IgD-negative memory B cell (primary cell): ENCODE results near the gene TMEM94. TPM values are rescaled to one million over a fixed set of nuclear protein-coding genes. Genes with fewer than 3 reads are reported as not detected.
A peak's percentile ranks its signal among the peaks of the same experiment; 100 is the strongest.
"Not testable (repeated sequence)": the region's sequence is repeated elsewhere in the genome, so short reads cannot be mapped to it uniquely, and the experiment has no call there.

Experiments
- H3K27ac Mint-ChIP-seq, 3 donors: one replicate each; pipeline ENCODE4 v1.8.0; 2020 to 2022; ENCODE audit warnings: mild to moderate bottlenecking in 3 of 3, mixed read lengths in 3 of 3, moderate library complexity in 1 of 3
- H3K27me3 Mint-ChIP-seq: one replicate; pipeline ENCODE4 v1.8.0; 2021; ENCODE audit warnings: mixed read lengths
- H3K36me3 Mint-ChIP-seq: one replicate; pipeline ENCODE4 v1.8.0; 2020; ENCODE audit warnings: mild to moderate bottlenecking, mixed read lengths
- H3K4me1 Mint-ChIP-seq, 3 donors: one replicate each; pipeline ENCODE4 v1.8.0; 2020 to 2022; ENCODE audit warnings: mixed read lengths in 3 of 3, mild to moderate bottlenecking in 1 of 3
- H3K4me3 Mint-ChIP-seq, 4 donors: one replicate each; pipeline ENCODE4 v1.8.0; 2020 to 2022; ENCODE audit warnings: mild to moderate bottlenecking in 4 of 4, mixed read lengths in 4 of 4, moderate library complexity in 3 of 4
- H3K9me3 Mint-ChIP-seq, 3 donors: one replicate each; pipeline ENCODE4 v1.8.0; 2020 to 2021; ENCODE audit warnings: mixed read lengths in 3 of 3, mild to moderate bottlenecking in 1 of 3
- polyA plus RNA-seq: library from polyadenylated mRNA; unstranded; fragments of 300-500 nt; fragmentation: Illumina TruSeq; gene quantifications from one replicate; pipeline ENCODE4 v1.2.3, GENCODE V29; 2021

Gene TMEM94
- polyA plus RNA-seq, 1 donor from 2014 or later = 19.5 TPM

- Mint-ChIP-seq H3K27ac (peak overlapping the region in 1 of 3 donors; percentile 25), H3K27me3 (no peaks in the 10 kb centered on the region), H3K9me3 (no peaks in the 10 kb centered on the region), H3K36me3 (peaks cover 7% of the 10 kb centered on the region), H3K4me1 (peaks cover 25 to 33% (median 29%) of the 10 kb centered on the region in 3 donors), H3K4me3 (peak overlapping the region in 3 of 4 donors; percentile 4 to 22 (median 19))
Observed at GRCh38 chr17:75459590-75460267, 3.3 kb downstream of the TMEM94 start.

- peak overlapping the region in 1 of 4 donors; percentile 22 for H3K4me3 Mint-ChIP-seq
- H3K36me3 Mint-ChIP-seq = peaks cover 7% of the 10 kb centered on the region
- no peaks in the 10 kb centered on the region for H3K9me3 Mint-ChIP-seq
- peaks cover 28 to 37% (median 32%) of the 10 kb centered on the region in 3 donors for H3K4me1 Mint-ChIP-seq
- no peak overlapping the region for H3K27ac Mint-ChIP-seq
- no peaks in the 10 kb centered on the region for H3K27me3 Mint-ChIP-seq
Observed at GRCh38 chr17:75460295-75460694, 3.9 kb downstream of the TMEM94 start.

- H3K4me3 Mint-ChIP-seq = peak overlapping the region in 1 of 4 donors; percentile 39
- H3K9me3 Mint-ChIP-seq = no peaks in the 10 kb centered on the region
- peaks cover 6% of the 10 kb centered on the region for H3K36me3 Mint-ChIP-seq
- H3K27me3 Mint-ChIP-seq = no peaks in the 10 kb centered on the region
- peaks cover 21 to 25% (median 25%) of the 10 kb centered on the region in 3 donors for H3K4me1 Mint-ChIP-seq
- no peak overlapping the region for H3K27ac Mint-ChIP-seq
Observed at GRCh38 chr17:75463603-75464002, 7.2 kb downstream of the TMEM94 start.

GRCh38 chr17:75465039-75465438 is 8.6 kb downstream of the TMEM94 start:
- Mint-ChIP-seq H3K9me3 (no peaks in the 10 kb centered on the region), H3K36me3 (peaks cover 6% of the 10 kb centered on the region), H3K4me1 (peaks cover 10 to 21% (median 16%) of the 10 kb centered on the region in 3 donors), H3K27me3 (no peaks in the 10 kb centered on the region), H3K27ac (peak overlapping the region in 1 of 3 donors; percentile 50), H3K4me3 (peak overlapping the region in 1 of 4 donors; percentile 55)

- no peak overlapping the region for H3K27ac Mint-ChIP-seq
- H3K9me3 Mint-ChIP-seq = no peaks in the 10 kb centered on the region
- H3K27me3 Mint-ChIP-seq = no peaks in the 10 kb centered on the region
- peaks cover 8 to 15% (median 11%) of the 10 kb centered on the region in 3 donors for H3K4me1 Mint-ChIP-seq
- peaks cover 9% of the 10 kb centered on the region for H3K36me3 Mint-ChIP-seq
- H3K4me3 Mint-ChIP-seq = no peak overlapping the region
Observed at GRCh38 chr17:75468291-75468754, 11.9 kb downstream of the TMEM94 start.

- H3K9me3 Mint-ChIP-seq = no peaks in the 10 kb centered on the region
- peaks cover 9% of the 10 kb centered on the region for H3K36me3 Mint-ChIP-seq
- no peak overlapping the region for H3K27ac Mint-ChIP-seq
- peaks cover 7 to 10% (median 8%) of the 10 kb centered on the region in 3 donors for H3K4me1 Mint-ChIP-seq
- no peaks in the 10 kb centered on the region for H3K27me3 Mint-ChIP-seq
- H3K4me3 Mint-ChIP-seq = no peak overlapping the region
Observed at GRCh38 chr17:75468779-75469373, 12.4 kb downstream of the TMEM94 start.

GRCh38 chr17:75471207-75471606 is 14.8 kb downstream of the TMEM94 start:
- H3K9me3 Mint-ChIP-seq = no peaks in the 10 kb centered on the region
- H3K4me1 Mint-ChIP-seq = peaks cover 0 to 2% (median 1%) of the 10 kb centered on the region in 3 donors
- no peak overlapping the region for H3K27ac Mint-ChIP-seq
- H3K36me3 Mint-ChIP-seq = peaks cover 7% of the 10 kb centered on the region
- no peaks in the 10 kb centered on the region for H3K27me3 Mint-ChIP-seq
- H3K4me3 Mint-ChIP-seq = no peak overlapping the region

GRCh38 chr17:75472119-75472518 is 15.7 kb downstream of the TMEM94 start:
- Mint-ChIP-seq H3K9me3 (no peaks in the 10 kb centered on the region), H3K27me3 (no peaks in the 10 kb centered on the region), H3K4me3 (no peak overlapping the region), H3K36me3 (peaks cover 10% of the 10 kb centered on the region), H3K27ac (no peak overlapping the region), H3K4me1 (peaks cover 0 to 2% (median 0%) of the 10 kb centered on the region in 3 donors)

- Mint-ChIP-seq H3K4me1 (no peaks in the 10 kb centered on the region), H3K27me3 (no peaks in the 10 kb centered on the region), H3K36me3 (peaks cover 8% of the 10 kb centered on the region), H3K4me3 (no peak overlapping the region), H3K9me3 (no peaks in the 10 kb centered on the region), H3K27ac (no peak overlapping the region)
Observed at GRCh38 chr17:75473246-75473645, 16.8 kb downstream of the TMEM94 start.

GRCh38 chr17:75474736-75475135 is 18.3 kb downstream of the TMEM94 start:
- peak overlapping the region in 1 of 3 donors; percentile 95 for H3K27ac Mint-ChIP-seq
- no peaks in the 10 kb centered on the region for H3K27me3 Mint-ChIP-seq
- H3K9me3 Mint-ChIP-seq = no peaks in the 10 kb centered on the region
- H3K4me1 Mint-ChIP-seq = no peaks in the 10 kb centered on the region
- H3K4me3 Mint-ChIP-seq = no peak overlapping the region
- H3K36me3 Mint-ChIP-seq = peaks cover 7% of the 10 kb centered on the region

GRCh38 chr17:75475144-75475835 is 18.9 kb downstream of the TMEM94 start:
- H3K4me3 Mint-ChIP-seq = no peak overlapping the region
- H3K27ac Mint-ChIP-seq = peak overlapping the region in 1 of 3 donors; percentile 95
- H3K4me1 Mint-ChIP-seq = peaks cover 0 to 1% (median 0%) of the 10 kb centered on the region in 3 donors
- no peaks in the 10 kb centered on the region for H3K9me3 Mint-ChIP-seq
- no peaks in the 10 kb centered on the region for H3K27me3 Mint-ChIP-seq
- peaks cover 7% of the 10 kb centered on the region for H3K36me3 Mint-ChIP-seq

- no peak overlapping the region for H3K27ac Mint-ChIP-seq
- peaks cover 7% of the 10 kb centered on the region for H3K36me3 Mint-ChIP-seq
- H3K27me3 Mint-ChIP-seq = no peaks in the 10 kb centered on the region
- peaks cover 0 to 1% (median 0%) of the 10 kb centered on the region in 3 donors for H3K4me1 Mint-ChIP-seq
- no peak overlapping the region for H3K4me3 Mint-ChIP-seq
- no peaks in the 10 kb centered on the region for H3K9me3 Mint-ChIP-seq
Observed at GRCh38 chr17:75475851-75476250, 19.4 kb downstream of the TMEM94 start.

- Mint-ChIP-seq H3K4me1 (peaks cover 0 to 1% (median 0%) of the 10 kb centered on the region in 3 donors), H3K4me3 (no peak overlapping the region), H3K36me3 (peaks cover 9% of the 10 kb centered on the region), H3K27me3 (no peaks in the 10 kb centered on the region), H3K9me3 (no peaks in the 10 kb centered on the region), H3K27ac (no peak overlapping the region)
Observed at GRCh38 chr17:75476271-75476671, 19.8 kb downstream of the TMEM94 start.

GRCh38 chr17:75476752-75477489 is 20.5 kb downstream of the TMEM94 start:
- peaks cover 6% of the 10 kb centered on the region for H3K36me3 Mint-ChIP-seq
- H3K4me3 Mint-ChIP-seq = no peak overlapping the region
- H3K27me3 Mint-ChIP-seq = no peaks in the 10 kb centered on the region
- no peak overlapping the region for H3K27ac Mint-ChIP-seq
- H3K4me1 Mint-ChIP-seq = peaks cover 0 to 1% (median 0%) of the 10 kb centered on the region in 3 donors
- no peaks in the 10 kb centered on the region for H3K9me3 Mint-ChIP-seq

GRCh38 chr17:75477490-75477862 is 21.0 kb downstream of the TMEM94 start:
- H3K9me3 Mint-ChIP-seq, H3K27me3 Mint-ChIP-seq, H3K36me3 Mint-ChIP-seq, H3K27ac Mint-ChIP-seq, H3K4me3 Mint-ChIP-seq, H3K4me1 Mint-ChIP-seq: not testable (repeated sequence)
